ENCODE results near the gene DUSP22. TPM values are rescaled to one million over a fixed set of nuclear protein-coding genes. Genes with fewer than 3 reads are reported as not detected.

Gene DUSP22
- total and polyA plus RNA-seq, 7 donors = 31.6 to 58.0 (median 49.7) TPM

DNA sequence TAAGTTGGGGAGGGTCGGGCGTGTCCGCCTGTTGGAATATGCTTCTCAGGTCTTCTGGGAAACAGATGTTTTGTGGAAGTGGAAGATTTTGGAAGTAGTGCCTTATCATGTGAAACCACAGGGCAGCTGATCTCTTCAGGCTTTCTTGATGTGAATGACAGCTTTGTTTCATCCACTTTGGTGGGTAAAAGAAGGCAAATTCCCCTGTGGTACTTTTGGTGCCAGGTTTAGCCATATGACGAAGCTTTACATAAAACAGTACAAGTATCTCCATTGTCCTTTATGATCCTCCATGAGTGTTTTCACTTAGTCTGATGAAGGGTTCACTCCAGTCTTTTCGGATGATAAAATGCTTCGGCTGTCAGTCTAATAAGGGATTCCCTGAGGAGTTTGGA is 103.8 kb downstream of the DUSP22 start:
- peaks cover 0 to 57% (median 22%) of the 10 kb centered on the region in 3 donors for H3K27me3 ChIP-seq (ENCODE audit: insufficient read depth in 3 of 3, low read length in 2 of 3)
- ATAC-seq (no peak), DNase-seq (no peak)
- no peak overlapping the region for H3K4me3 ChIP-seq
- no peak overlapping the region for H3K27ac ChIP-seq
- no peaks in the 10 kb centered on the region for H3K36me3 ChIP-seq (ENCODE audit: insufficient read depth in 1 of 2, low read depth in 1 of 2)
- intact Hi-C loops (cut with DNase I) = no loop called here
- H3K9me3 ChIP-seq = no peaks in the 10 kb centered on the region
- 57 to 71% (median 61%) methylated on average over 6 of the region's 6 CpGs for WGBS, 3 donors
- peaks cover 10% of the 10 kb centered on the region for H3K4me1 ChIP-seq
- TF ChIP-seq CTCF (IDR thresholded peaks at IDR 0.05) = no peak

DNA sequence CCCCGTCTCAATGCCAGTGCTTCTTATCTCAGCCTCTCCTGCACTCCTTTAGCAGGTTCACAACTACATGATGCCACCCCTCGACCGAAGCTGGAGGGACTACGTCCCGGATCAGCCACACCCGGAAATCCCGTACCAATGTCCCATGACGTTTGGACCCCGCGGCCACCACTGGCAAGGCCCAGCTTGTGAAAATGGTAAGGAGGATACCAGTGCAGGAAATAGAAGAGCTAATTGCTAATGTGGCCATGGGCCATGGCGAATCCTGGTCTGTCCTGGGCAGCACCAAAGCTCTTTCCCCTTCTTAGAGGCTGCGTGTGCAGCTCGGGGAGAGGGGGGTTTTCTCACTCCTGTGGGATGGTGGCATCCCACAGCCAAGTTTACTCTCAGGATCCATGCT is 104.8 kb downstream of the DUSP22 start:
- Histone ChIP-seq H3K4me1 (peaks cover 8% of the 10 kb centered on the region), H3K4me3 (no peak overlapping the region), H3K9me3 (no peaks in the 10 kb centered on the region), H3K27ac (no peak overlapping the region), H3K36me3 (ENCODE audit: insufficient read depth in 1 of 2, low read depth in 1 of 2) (no peaks in the 10 kb centered on the region), H3K27me3 (ENCODE audit: insufficient read depth in 3 of 3, low read length in 2 of 3) (peaks cover 0 to 47% (median 19%) of the 10 kb centered on the region in 3 donors)
- ATAC-seq = no peak
- no peak for DNase-seq
- TF ChIP-seq CTCF (IDR thresholded peaks at IDR 0.05) = no peak
- WGBS, 3 donors = 84 to 88% (median 87%) methylated on average over 13 of the region's 13 CpGs
- intact Hi-C loops (cut with DNase I) = no loop called here

DNA sequence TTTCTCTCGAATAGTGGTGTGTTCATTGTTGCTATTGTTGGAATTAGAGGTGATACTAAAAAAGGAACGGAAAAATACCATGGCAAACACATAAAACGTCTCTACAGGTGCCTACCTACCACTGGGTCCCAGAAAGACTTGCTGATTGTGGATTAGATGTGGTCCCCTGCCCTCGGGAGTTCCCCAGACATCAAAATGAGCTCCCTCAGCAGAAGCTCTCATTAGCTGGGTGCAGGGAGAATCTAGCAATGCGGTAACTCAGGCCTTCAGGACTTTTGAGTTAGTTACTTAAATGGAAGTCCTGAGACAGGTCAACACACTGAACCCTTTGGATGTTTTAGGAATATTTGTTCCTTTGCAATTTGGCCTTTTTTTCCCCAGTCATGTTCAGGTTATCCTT is 105.3 kb downstream of the DUSP22 start:
- H3K27ac ChIP-seq = no peak overlapping the region
- no peak for TF ChIP-seq CTCF (IDR thresholded peaks at IDR 0.05)
- no peak for DNase-seq
- H3K4me1 ChIP-seq = peaks cover 3% of the 10 kb centered on the region
- no peak for ATAC-seq
- peaks cover 0 to 42% (median 14%) of the 10 kb centered on the region in 3 donors for H3K27me3 ChIP-seq (ENCODE audit: insufficient read depth in 3 of 3, low read length in 2 of 3)
- H3K4me3 ChIP-seq = no peak overlapping the region
- no peaks in the 10 kb centered on the region for H3K9me3 ChIP-seq
- WGBS, 3 donors = 72 to 77% (median 73%) methylated on average over 5 of the region's 5 CpGs
- intact Hi-C loops (cut with DNase I) = no loop called here
- no peaks in the 10 kb centered on the region for H3K36me3 ChIP-seq (ENCODE audit: insufficient read depth in 1 of 2, low read depth in 1 of 2)

DNA sequence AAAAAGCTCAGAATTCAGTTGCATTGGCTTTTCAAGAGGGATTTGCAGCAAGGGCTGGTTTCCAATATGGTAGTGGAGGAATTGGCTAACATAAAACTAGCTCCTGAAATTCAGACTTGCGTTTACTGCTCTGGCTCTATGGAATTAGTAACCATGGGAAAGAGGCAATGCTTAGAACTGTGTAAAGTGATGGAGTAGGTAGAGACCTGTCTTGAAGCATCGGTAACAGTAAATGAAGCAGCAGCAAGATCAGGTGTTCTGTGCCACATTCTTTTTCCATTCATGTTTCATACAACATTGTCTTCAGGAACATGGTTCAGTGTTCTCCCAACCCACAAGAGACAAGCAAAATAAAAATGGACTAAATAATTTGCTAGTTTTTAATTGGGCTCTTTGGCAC is 105.8 kb downstream of the DUSP22 start:
- H3K4me3 ChIP-seq = no peak overlapping the region
- ATAC-seq = no peak
- 87 to 88% (median 87%) methylated on average over 2 of the region's 2 CpGs for WGBS, 3 donors
- intact Hi-C loops (cut with DNase I) = no loop called here
- no peak overlapping the region for H3K27ac ChIP-seq
- TF ChIP-seq CTCF (IDR thresholded peaks at IDR 0.05) = no peak
- H3K27me3 ChIP-seq (ENCODE audit: insufficient read depth in 3 of 3, low read length in 2 of 3) = peaks cover 0 to 37% (median 11%) of the 10 kb centered on the region in 3 donors
- H3K9me3 ChIP-seq = no peaks in the 10 kb centered on the region
- no peak for DNase-seq
- H3K36me3 ChIP-seq (ENCODE audit: insufficient read depth in 1 of 2, low read depth in 1 of 2) = no peaks in the 10 kb centered on the region
- no peaks in the 10 kb centered on the region for H3K4me1 ChIP-seq

- Histone ChIP-seq H3K9me3 (no peaks in the 10 kb centered on the region), H3K4me1 (no peaks in the 10 kb centered on the region), H3K27ac (no peak overlapping the region), H3K27me3 (ENCODE audit: insufficient read depth in 3 of 3, low read length in 2 of 3) (peaks cover 0 to 32% (median 7%) of the 10 kb centered on the region in 3 donors), H3K36me3 (ENCODE audit: insufficient read depth in 1 of 2, low read depth in 1 of 2) (no peaks in the 10 kb centered on the region), H3K4me3 (no peak overlapping the region)
- ATAC-seq = no peak
- intact Hi-C loops (cut with DNase I) = no loop called here
- WGBS, 3 donors = 80 to 90% (median 83%) methylated on average over 13 of the region's 13 CpGs
- DNase-seq = no peak
- no peak for TF ChIP-seq CTCF (IDR thresholded peaks at IDR 0.05)
These were observed 106.3 kb downstream of the DUSP22 start for GRCh38 chr6:398558-399078.

Data from psoas muscle (tissue), 8 donors.